HEK293T (cell line): ENCODE measurements around the gene DCUN1D3.

ENCODE experiments used
- CTCF ChIA-PET: fragments of 350-600 bp; formaldehyde crosslinking; extraction: SDS; loops from one replicate; lab custom pipeline; 2021; ENCODE audit warnings: antibody characterized with exemption, inconsistent platforms; lab: Yijun Ruan, JAX
- POLR2A ChIA-PET: fragments of 350-600 bp; formaldehyde crosslinking; extraction: SDS; loops from one replicate; lab custom pipeline; 2020; ENCODE audit warnings: antibody characterized with exemption, inconsistent platforms; lab: Yijun Ruan, JAX
- DNase-seq: peaks from one replicate; pipeline ENCODE4 v3.0.0; 2012; ENCODE audit warnings: mixed read lengths; ENCODE audit errors: extremely low spot score
- ARNT ChIP-seq: fragments of 450-650 bp; IDR thresholded peaks from 2 replicates; pipeline ENCODE4 v1.6.1; 2017; ENCODE audit warnings: mild to moderate bottlenecking
- BHLHE40 ChIP-seq: fragments of 450-650 bp; IDR thresholded peaks from 2 replicates; pipeline ENCODE4 v1.6.1; 2016; ENCODE audit warnings: mild to moderate bottlenecking, moderate library complexity, borderline replicate concordance
- CTBP1 ChIP-seq: fragments of 450-650 bp; IDR thresholded peaks from 2 replicates; pipeline ENCODE4 v1.6.1; 2016; ENCODE audit warnings: borderline replicate concordance
- ELF4 ChIP-seq: fragments of 450-650 bp; IDR thresholded peaks from 2 replicates; pipeline ENCODE4 v1.6.1; 2017; ENCODE audit warnings: antibody characterized with exemption
- FOXA1 ChIP-seq: fragments of 450-650 bp; IDR thresholded peaks from 2 replicates; pipeline ENCODE4 v1.6.1; 2016; ENCODE audit warnings: mild to moderate bottlenecking
- FOXK2 ChIP-seq: fragments of 450-650 bp; IDR thresholded peaks from 2 replicates; pipeline ENCODE4 v1.6.1; 2016; ENCODE audit warnings: mild to moderate bottlenecking
- FOXM1 ChIP-seq: fragments of 450-650 bp; IDR thresholded peaks from 2 replicates; pipeline ENCODE4 v1.6.1; 2017; ENCODE audit warnings: mild to moderate bottlenecking, borderline replicate concordance
- HDGF ChIP-seq: fragments of 450-650 bp; IDR thresholded peaks from 2 replicates; pipeline ENCODE4 v1.6.1; 2017; ENCODE audit warnings: antibody characterized with exemption, borderline replicate concordance
- L3MBTL2 ChIP-seq: fragments of 450-650 bp; conservative IDR thresholded peaks from 2 replicates; pipeline ENCODE4 v1.6.1; 2016; ENCODE audit warnings: mild to moderate bottlenecking
- LEF1 ChIP-seq: fragments of 450-650 bp; IDR thresholded peaks from 2 replicates; pipeline ENCODE4 v1.6.1; 2017; ENCODE audit warnings: mild to moderate bottlenecking, borderline replicate concordance
- NFRKB ChIP-seq: fragments of 450-650 bp; IDR thresholded peaks from 2 replicates; pipeline ENCODE4 v1.6.1; 2016; ENCODE audit warnings: mild to moderate bottlenecking, moderate library complexity
- SP1 ChIP-seq: fragments of 450-650 bp; IDR thresholded peaks from 2 replicates; pipeline ENCODE4 v1.6.1; 2017
- SUZ12 ChIP-seq: fragments of 450-650 bp; IDR thresholded peaks from 2 replicates; pipeline ENCODE4 v1.6.1; 2016; ENCODE audit warnings: mild to moderate bottlenecking
- TARDBP ChIP-seq: fragments of 450-650 bp; IDR thresholded peaks from 2 replicates; pipeline ENCODE4 v1.6.1; 2016
- ZNF384 ChIP-seq: fragments of 450-650 bp; IDR thresholded peaks from 2 replicates; pipeline ENCODE4 v1.6.1; 2016
- TF ChIP-seq, protein P1 (sequence below): fragments of 450-650 bp; IDR thresholded peaks from 2 replicates; pipeline ENCODE4 v1.6.1; 2016

DCUN1D3 gene

GRCh38 chr16:20942256-20942655 lies 42.1 kb upstream of the DCUN1D3 start:
- POLR2A ChIA-PET = no interaction called here
- CTCF ChIA-PET = no interaction called here
- DNase-seq = no peak

DNA sequence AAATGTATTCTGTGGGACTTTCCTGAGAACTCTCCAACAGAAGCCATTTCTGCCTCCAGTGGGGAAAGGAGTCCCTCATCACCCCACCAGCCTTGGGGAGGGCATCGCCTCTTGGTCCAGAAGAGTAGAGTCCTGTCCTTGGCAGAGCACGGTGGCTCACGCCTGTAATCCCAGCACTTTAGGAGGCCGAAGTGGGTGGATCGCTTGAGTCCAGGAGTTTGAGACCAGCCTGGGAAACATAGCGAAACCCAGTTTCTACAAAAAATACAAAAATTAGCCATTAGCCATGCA lies 41.4 kb upstream of the DCUN1D3 start:
- POLR2A ChIA-PET = no interaction called here
- no peak for DNase-seq
- no peak for TF ChIP-seq ELF4
- no peak for TF ChIP-seq SP1
- no peak for TF ChIP-seq FOXK2
- TF ChIP-seq, protein P1, sequence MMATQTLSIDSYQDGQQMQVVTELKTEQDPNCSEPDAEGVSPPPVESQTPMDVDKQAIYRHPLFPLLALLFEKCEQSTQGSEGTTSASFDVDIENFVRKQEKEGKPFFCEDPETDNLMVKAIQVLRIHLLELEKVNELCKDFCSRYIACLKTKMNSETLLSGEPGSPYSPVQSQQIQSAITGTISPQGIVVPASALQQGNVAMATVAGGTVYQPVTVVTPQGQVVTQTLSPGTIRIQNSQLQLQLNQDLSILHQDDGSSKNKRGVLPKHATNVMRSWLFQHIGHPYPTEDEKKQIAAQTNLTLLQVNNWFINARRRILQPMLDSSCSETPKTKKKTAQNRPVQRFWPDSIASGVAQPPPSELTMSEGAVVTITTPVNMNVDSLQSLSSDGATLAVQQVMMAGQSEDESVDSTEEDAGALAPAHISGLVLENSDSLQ = no peak
- CTCF ChIA-PET = interaction anchor here (0.5 kb wide), 1 partner anchor 10 kb away, joined by 3 read pairs; no protein-coding TSS in a partner anchor

More at GRCh38 chr16:20942256-20942655, 42.1 kb upstream of the DCUN1D3 start:
- TF ChIP-seq, protein P1 = no peak
- no peak for TF ChIP-seq LEF1
- no peak for TF ChIP-seq HDGF
- TF ChIP-seq BHLHE40 = no peak
- no peak for TF ChIP-seq ELF4
- no peak for TF ChIP-seq ZNF384
- TF ChIP-seq TARDBP = no peak
- TF ChIP-seq FOXK2 = no peak
- TF ChIP-seq FOXM1 = no peak
- no peak for TF ChIP-seq FOXA1
- no peak for TF ChIP-seq L3MBTL2
- no peak for TF ChIP-seq SUZ12
- no peak for TF ChIP-seq SP1
- TF ChIP-seq ARNT = no peak
- TF ChIP-seq CTBP1 = no peak
- TF ChIP-seq NFRKB = no peak

- no peak for DNase-seq
- no peak for TF ChIP-seq CTBP1
- TF ChIP-seq L3MBTL2 = no peak
- ChIA-PET POLR2A (no interaction called here), CTCF (interaction anchor here (0.5 kb wide), 1 partner anchor 11 kb away, joined by 3 read pairs; no protein-coding TSS in a partner anchor)
Observed at GRCh38 chr16:20940871-20941635, 40.9 kb upstream of the DCUN1D3 start.

DNA sequence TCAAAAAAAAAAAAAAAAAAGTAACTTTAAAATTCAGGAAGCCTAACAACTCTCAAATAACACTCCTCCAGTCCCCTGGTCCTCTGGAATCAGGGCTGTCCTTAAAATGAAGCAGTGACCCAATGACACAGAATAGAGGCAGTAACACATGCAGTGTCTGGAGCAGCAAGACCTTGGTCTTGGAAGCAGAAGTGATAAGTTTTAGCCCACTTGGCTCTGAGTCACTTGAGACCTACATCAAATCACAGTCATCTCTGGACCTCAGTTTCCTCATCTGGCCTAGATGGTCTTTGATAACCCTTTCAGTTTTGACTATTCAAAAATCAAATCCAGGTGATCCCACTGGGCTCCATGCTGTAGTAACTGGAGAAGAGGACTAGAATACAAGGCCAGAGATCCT lies 39.5 kb upstream of the DCUN1D3 start:
- TF ChIP-seq L3MBTL2 (no peak), FOXA1 (no peak), ARNT (no peak), NFRKB (no peak), TARDBP (no peak), BHLHE40 (no peak), ELF4 (no peak), HDGF (no peak), FOXM1 (no peak)
- TF ChIP-seq, protein P1 = no peak
- CTCF ChIA-PET = no interaction called here
- POLR2A ChIA-PET = no interaction called here
- DNase-seq = no peak

GRCh38 chr16:20938426-20938825 lies 38.3 kb upstream of the DCUN1D3 start:
- POLR2A ChIA-PET = interaction anchor here (0.9 kb wide), 1 partner anchor 132 kb away, joined by 3 read pairs; the partner anchor contains the start of genes ERI2 and REXO5
- CTCF ChIA-PET = no interaction called here
- no peak for TF ChIP-seq FOXA1
- no peak for TF ChIP-seq ARNT
- TF ChIP-seq HDGF = no peak
- TF ChIP-seq L3MBTL2 = no peak
- TF ChIP-seq BHLHE40 = no peak
- no peak for TF ChIP-seq ZNF384
- TF ChIP-seq, protein P1 = no peak
- no peak for TF ChIP-seq SP1
- no peak for TF ChIP-seq LEF1
- no peak for TF ChIP-seq ELF4
- no peak for TF ChIP-seq CTBP1
- TF ChIP-seq FOXK2 = no peak
- no peak for TF ChIP-seq TARDBP
- no peak for TF ChIP-seq SUZ12
- no peak for TF ChIP-seq FOXM1
- TF ChIP-seq NFRKB = no peak
- no peak for DNase-seq

GRCh38 chr16:20937736-20938135 lies 37.6 kb upstream of the DCUN1D3 start:
- TF ChIP-seq ARNT (no peak), FOXA1 (no peak), BHLHE40 (no peak), SP1 (no peak), FOXK2 (no peak), HDGF (no peak), ELF4 (no peak)
- TF ChIP-seq, protein P1 = no peak
- no peak for DNase-seq
- ChIA-PET POLR2A (no interaction called here), CTCF (no interaction called here)
